NCI-H1436 (cell line): ENCODE measurements around the gene JAKMIP2.
A peak's percentile ranks its signal among the peaks of the same experiment; 100 is the strongest.

ENCODE experiments used
- DNase-seq: peaks from one replicate; lab custom pipeline; 2025; lab: John Stamatoyannopoulos, UW

JAKMIP2 gene

DNA sequence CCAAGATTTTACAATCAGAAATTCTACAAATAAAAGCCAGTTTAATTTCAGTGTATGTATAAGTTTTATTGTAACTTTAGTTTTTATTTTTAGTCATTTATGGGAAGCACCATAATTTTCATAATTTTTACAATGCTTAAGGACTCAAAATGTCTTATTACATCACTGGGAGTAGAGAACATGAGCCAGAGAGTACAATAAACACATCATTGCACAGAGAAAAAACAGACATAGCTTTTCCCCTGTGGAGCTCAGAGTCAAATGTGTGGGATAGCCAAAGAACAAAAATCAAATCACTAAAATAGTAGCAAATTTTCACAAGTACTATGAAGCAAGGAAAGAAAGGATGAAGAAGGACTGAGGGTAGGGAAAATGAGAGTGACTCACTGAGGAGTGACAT, 5.5 kb upstream of the JAKMIP2 start:
- no peak for DNase-seq

DNA sequence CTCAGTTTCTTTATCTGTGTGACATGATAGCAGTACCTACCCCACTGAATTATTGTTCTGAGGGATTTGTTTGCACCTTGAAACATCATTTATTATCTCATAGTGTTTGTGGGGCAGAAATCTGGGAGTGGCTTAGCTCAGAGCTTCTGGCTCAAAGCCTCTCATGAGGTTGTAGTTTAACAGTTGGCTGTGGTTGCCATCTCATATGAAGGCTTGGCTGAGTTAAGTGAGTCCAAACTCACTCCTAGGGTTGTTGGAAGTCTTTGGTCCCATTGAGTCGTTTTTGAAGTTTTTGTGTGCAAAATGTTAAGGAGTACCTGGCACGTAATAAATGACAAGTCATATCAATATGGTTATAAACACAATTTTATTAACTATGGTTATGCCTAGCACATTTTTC, 3.6 kb upstream of the JAKMIP2 start:
- no peak for DNase-seq

DNA sequence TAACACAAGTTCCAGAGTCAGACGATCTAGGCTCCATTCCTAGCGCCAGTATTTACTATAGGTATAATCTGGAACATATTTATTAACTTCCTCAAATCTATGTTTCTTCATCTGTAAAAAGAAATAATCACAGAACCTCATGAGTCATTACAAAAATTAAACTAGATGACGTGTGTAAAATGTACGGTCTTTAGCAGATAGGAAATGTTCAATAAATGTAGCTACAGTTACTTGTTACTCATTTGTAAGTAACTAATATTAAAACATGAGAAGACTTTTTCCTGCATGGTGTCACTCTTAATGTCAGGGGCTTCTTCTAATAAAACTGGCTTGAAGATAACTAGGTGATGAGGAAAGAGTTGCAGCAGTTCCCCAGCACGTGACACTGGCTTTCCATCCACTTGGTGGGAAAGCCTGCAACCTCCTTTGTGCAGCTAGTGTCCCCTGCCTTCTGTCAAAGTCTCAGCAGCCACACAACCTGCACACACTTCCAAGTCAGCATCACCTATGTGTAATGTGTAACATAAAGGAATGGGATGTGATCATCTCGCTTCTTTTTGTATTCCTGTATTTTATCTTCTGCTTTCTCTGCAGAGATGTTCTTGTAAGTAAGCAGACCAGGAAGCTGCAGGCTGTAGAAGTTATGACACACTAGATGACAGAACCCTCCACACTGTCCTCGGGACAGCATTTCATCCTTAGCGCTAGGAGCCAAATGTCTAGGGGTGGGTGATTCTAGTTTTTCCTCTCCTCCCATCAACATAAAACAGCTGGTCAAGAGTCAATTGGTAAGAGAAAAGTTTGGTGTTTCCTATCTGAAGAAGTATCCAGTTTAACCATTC, 1.8 kb upstream of the JAKMIP2 start:
- DNase-seq: no peak

DNA sequence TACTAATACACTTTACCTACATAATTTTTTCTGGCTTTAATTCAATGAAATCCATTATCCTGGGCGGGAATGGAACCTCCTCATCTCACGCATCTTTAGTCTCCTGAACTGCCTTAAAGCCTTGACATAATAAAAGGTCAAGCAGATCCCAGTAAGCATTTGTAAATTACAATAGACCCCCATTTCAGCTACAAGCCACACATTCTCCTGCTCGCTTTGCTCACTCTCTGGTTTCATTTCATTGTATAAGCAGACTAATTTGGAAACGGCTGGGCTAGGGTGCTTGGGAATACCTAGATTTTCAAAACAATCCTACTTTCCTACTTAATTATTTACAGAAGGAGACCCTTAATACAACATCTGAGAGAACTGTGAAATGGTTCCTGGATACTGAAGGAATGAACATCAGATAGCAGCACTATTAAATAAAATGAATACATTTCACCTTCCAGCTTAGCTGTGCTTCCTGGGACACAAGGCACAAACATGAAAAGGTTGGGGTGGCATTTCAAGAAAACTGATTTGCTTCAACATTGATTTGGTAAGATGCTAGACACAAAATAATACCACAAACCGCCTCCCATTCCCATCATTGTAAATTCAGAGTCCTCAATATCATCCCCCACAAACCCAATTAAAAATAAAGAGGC, 1.5 kb downstream of the JAKMIP2 start:
- DNase-seq: no peak

DNA sequence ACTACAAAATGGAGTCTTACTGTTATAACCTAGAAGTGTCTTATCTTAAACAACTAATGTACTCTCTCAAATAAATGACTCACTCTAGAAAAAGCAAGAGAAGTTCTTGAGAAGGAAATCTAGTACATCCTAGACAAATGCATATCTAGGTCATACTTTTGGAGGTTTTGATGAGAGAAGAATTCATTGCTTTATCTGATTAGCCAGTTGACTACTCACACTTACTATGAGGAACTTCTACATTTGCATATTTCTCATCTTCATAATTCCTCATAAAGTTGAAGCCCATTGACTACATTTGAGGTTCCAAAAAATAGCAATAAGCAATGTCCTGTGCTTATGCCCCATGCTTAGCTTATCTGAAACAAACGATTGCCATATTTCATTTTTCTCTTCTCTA, 2.8 kb downstream of the JAKMIP2 start:
- no peak for DNase-seq

DNA sequence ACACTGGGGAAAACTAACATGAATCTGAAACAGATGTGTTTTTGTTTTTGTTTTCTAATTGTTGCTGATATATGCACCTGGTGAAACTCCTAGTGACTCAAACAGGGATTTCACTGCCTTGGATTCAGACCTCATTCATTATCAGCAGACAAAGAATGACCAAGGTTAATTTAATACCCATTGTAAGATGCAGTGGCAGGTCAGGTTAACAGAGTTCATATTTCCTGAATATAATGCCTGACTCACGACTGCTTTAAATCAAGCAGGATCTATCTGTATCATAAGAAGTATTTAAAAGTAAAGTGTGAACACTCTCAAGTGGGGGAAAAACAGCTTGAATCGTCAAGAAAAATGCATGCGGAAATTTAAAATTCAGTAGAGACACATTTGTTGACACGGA, 5.5 kb downstream of the JAKMIP2 start:
- DNase-seq: no peak

DNA sequence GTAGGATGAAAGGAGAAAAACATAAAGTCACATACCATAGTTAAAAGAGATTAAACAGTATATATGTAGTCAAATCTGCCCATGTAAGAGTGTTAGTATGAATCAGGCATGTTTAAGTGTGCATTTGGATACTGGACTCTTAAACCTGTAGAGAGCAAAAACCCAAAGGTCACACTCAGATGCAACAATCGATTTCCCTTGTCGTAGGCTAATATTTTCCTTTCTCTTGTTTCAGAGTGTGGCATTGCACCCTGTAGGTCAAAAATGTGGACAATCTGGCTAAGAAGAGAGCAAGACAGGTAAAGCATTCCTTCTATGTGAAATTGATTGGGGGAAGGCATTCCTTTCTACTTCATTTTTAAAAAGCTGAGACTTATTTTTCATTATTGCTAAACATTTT, 8.9 kb downstream of the JAKMIP2 start:
- no peak for DNase-seq

DNA sequence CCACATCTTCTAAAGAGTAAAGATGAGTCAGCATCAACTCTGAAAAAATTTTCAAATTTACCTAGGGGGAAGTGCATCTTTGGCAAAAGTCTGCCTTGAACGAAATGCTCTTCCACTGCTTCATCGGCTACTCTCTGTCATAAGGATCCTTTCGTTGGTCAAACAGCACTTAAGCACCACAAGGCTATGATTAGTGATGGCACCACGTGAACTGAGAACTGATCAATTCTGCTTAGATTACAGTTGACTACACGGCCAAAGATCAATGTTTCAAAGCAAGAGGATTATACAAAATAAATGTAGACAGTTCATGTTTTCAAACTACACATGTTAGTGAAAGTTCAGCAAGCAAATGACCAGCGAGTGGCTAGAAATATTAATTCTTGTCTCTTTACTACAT, 9.4 kb downstream of the JAKMIP2 start:
- no peak for DNase-seq

DNA sequence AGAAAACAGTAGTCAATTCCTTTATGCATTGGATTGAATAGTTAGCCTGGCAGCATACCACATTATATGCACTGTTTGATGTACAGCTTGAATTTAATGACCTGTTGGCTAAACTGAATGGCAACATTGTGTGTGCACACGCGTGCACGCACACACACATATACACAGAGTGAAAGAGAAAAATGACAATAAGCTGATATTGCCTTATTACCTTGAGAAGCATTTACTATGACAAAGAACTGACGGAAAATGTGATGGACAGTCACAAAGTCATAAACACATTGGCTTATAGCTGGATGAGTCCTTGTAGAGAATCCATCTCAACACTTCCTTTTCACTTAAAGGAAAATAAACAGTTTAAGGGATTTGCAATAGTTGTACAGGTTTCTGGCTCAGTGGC, 15.5 kb downstream of the JAKMIP2 start:
- DNase-seq: no peak

DNA sequence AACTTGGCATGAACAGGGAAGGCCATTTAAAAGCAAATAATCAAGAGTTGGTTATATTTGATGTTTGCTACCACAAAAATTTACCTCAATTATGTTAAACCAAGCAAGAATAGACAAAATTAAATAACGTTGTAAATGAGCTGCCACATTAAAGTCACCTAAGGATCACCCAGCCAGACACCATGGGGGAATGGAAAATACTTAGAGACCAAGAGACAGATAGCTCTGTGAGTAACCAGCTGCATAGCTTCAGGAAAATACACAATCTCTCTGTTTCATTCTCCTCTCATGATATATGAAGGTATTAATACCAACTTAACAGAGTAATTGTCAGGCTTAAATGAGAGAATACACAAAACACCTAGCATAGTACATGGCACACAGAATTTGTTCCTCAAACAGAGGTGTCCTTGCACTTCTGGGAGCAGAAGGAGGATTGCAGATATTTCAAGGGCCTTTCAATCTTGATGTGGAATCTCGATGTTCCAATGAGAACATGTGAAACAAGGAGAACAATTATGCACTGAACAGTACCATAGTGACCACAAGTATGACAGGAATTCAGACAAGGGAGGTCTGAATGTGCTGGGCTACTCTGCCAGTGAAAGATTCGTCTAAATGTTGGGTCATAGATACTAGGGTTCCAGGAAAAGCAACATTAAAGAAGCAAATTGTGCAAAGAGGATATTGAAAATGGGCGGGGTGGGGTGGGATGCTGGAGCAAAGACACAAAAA, 18.6 kb downstream of the JAKMIP2 start:
- no peak for DNase-seq

DNA sequence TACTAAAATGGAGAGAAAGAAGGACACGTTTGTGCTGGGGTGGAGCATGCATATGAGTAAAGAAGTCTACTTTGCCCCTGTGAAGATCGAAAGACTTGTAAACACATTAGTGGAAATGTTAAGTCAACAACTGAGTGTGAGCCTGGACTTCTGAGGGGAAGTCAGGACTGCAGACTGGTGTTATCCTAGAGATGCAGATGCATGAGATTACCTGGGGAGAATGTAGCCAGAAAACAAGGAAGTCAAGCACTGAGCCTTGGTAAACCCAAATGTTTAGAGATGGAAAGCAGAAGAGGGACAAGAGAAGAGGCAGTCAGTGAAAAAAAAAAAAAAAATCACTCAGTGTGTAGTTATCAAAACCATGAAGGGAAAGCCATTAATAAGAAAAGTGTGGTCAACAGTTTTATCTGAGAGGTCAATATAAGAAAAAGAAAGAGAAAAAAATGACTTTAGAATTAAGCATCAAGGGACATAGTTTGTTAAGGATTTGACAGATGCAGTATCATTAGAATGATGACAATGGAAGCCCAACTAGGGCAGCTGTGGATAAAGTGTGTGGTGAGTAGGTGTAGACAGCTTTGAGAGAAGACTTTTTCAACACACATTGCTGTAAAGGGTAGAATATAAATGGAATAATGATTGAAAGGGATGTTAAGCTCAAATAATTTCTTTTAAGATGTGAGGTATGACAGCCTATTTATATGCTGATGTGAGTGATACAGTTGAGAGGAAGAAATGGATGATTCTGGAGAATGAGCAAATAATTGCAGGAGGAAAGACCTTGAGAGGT, 22.2 kb downstream of the JAKMIP2 start:
- no peak for DNase-seq

DNA sequence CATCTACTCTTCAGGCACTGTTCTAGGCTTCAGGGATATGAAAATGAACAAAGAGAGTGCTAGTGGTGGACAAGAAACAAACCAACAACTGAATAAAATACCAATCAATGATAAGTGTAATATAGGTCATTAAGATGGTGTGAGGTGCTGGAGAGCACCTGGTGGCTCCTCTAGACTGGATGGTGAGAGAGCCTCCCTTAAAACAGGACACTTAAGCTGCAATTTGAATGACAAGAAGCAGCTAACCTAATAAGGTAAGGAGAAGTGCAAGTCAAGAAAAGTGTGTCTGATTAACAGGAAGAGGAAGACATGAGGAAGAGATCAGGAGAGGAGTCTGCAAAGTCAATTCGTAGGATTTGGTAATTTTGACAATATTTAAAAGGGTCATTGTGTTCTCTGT, 23.1 kb downstream of the JAKMIP2 start:
- no peak for DNase-seq

DNA sequence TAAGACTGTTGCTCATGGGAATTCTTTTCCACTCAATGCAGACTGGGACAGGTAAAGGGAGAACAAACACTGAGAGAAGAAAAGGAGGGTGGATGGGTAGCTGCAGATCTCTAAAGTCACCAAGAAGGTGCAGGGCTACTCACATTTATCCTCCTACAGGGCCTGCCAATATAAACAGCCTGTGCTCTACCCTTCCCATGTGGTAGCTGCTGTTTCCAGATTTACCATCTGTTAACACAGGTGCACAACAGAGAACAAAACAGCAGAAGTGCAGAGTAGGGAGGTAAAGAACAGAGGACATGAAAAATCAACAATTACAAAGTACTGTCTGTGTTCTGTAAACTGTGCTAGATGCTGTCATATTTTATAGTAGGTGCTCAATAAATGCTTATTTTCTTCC, 26.0 kb downstream of the JAKMIP2 start:
- no peak for DNase-seq

DNA sequence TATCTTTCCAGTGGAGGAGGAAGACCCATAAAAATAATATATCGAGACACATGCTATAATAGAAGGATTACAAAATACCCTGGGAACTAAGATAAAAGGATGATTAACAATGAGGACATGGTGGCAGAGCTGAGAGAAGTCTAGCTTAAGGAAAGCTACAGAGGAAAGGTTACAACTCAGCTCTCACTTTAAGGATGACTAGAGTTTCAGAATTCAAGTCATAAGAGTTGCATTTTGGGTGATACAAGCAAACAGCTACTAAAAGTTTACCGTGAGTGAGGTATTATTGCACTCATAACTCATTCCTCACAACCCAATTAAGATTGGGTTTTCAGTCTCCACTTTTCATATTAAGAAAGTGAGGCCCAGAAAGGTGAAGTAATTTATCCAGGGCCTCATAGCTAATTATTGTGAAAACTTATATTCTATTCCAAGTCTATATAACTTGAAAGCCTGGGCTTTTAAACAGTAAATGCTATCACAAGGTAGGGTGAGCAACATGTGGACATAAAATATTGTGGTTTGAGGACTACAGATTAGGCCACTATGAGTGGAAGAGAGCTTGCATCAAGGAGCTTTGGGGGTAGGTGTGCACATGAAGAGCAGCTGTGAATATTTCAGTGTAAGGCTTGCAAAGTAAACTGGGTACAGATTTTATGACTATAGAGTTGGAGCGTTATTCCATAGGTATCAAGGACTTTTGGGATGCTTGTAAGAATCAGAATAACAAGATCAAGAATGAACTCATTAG, 28.0 kb downstream of the JAKMIP2 start:
- no peak for DNase-seq

DNA sequence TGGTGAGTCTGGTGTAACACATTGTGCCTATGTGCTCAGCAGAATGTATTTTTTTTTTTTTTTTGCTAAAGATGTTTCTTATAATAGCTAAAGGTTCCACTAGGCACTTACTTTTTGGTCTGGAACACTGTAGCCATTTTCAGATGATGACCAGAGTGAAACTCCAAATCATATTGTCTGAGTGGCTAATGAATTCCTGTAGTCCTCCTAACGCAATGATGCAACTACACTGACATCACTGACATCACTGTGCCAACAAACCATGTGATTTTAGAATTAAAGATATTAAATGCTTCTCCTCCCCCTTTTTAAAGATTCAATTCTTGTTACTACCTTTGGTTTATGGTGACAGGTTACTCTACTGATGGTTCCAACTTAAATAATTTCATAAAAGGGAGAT, 28.8 kb downstream of the JAKMIP2 start:
- no peak for DNase-seq

DNA sequence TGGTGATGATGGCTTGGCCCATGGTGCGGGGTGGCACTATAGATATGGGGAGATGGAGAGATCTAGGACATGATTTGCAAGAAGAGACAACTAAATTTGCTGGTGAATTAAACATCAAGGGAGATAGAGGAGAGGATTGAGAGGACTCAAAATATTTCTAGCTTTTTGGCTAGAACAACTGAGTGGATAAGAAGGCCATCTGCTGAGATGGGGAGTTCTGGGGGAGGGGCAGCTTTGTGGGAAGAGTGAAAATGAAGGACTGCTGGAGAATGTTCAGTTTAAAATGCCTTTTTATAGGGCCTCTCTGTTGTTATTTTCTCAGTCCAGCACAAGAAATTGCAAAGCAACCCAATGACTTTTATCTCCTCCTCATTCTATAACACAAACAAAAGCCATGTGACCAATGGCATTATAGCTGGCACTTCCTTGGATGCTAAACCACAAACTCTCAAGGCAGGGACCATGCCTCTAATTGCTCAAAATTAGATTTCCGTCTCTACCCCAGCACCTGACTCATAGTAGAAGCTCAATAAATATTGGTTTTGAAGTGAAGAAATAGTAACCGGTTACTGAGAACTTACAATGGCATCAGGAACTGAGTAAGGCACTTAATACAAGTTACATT, 29.8 kb downstream of the JAKMIP2 start:
- DNase-seq: no peak

DNA sequence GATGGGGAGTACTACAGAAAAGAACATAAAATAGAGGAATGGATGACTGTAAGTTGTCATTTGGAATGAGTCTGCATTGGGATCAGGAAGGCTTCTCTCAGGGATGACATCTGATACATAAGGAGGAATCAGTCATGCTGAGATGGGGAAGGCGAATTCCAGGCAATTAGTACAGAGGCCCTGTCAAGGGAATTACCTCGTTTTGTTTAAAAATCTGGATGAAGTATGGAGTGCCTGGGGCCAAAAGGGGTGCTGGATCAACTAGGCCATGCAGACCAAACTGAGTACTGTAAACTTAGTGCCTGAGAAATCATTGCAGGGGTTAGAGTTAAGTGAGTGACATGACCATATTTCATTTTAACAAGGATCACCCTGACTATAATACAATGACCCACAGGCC, 30.5 kb downstream of the JAKMIP2 start:
- DNase-seq: no peak

DNA sequence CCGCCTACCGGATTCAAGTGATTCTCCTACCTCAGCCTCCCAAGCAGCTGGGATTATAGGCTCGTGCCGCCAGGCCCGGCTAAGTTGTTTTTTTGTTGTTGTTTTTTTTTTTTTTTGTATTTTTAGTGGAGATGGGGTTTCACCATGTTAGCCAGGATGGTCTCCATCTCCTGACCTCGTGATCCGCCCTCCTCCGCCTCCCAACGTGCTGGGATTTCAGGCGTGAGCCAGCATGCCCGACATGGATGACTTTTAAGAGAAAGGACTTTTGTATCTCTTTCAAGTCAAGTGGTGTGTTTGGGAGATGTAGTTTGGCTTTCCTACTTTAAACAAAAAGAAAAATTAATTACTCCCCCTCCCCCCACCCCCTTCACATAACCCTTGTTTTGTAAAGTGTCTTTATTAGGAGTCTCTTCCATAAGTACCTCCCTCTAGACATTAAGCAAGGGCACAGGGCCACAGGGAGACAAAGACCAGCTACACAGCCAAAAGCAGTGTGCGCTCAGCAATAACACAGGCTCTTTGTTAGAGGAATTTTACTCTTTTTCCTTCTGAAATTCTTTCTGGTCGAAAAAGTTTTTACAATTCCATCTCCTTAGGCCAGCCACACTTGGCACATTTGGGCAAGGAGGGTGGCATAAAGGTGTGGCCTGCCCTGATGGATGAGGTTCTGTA, 31.2 kb downstream of the JAKMIP2 start:
- DNase-seq: no peak

DNA sequence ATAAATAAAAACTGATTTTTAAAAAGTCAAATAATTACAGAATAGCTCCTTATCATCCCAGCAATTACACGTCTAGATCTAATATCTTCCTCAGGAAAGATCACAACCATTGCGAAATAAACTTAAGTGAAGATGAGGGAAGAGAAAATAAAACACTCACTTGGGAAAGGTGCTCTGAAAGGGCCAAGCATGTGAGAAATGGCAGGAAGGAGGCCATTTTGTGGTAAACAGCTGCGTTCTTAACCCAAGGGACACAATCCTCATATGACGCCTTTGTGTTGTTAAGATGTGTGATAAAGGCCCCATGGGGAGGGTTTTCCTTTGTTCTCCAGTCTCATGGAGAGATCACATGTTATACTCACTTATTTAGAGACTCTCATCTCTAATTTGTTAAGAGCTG, 32.5 kb downstream of the JAKMIP2 start:
- DNase-seq: peak; percentile 90

DNA sequence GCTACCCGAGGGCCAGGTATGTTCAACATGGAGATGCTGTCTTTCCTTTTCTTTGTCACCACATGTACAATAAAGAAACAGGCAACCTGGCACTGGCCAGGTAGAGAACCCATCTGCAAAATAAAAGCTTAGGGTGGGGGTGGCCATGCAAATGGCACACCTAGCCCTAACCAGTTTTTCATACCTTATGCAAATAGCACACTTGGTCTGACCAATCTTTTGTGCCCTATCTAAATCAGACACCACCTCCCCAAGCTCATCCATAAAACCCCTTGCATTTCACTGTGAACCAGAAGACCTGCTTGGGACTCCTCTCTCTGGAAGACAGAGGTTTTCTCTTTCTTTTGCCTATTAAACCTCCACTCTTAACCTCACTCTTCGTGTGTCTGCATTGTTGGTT, 33.9 kb downstream of the JAKMIP2 start:
- DNase-seq: peak; percentile 28

DNA sequence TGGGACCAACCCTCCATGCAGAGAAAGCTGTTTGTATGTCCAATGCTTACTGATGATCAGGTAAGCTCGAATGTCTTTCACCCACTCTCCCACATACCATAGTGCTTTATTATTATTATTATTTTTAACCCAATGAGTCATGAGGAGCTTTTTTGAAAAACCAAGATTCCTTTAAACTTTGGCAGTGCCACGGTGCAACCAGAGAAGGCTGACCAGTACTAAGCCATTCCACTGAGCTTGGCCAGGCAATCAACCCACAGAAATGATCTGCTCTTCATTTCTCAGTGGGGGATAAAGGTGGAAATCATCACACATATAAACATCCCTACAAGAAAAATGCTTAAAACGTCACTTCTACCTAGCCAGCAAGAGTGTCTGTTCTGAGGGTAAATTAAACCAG, 35.5 kb downstream of the JAKMIP2 start:
- DNase-seq: no peak
